ENCODE results near the gene ZFTA. TPM values are rescaled to one million over a fixed set of nuclear protein-coding genes. Genes with fewer than 3 reads are reported as not detected.

ZFTA gene
- total RNA-seq, 1 experiment from 2014 or later: 19.3 TPM

DNA sequence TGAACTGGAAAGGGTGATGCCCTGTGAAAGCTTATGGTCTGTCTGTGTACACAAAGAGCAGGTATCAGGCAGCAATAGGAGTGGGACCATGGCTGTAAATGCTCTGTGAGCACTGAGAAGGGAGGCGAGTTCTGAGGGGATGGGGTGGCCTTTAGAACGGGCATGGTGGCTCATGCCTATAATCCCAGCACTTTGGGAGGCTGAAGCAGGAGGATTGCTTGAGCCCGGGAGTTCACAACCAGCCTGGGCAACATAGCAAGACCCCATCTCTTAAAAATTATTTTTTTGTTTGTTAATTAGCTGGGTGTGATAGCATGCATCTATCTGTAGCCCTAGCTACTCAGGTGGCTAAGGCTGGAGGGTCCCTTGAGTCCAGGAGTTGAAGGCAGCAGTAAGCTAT lies 48.2 kb upstream of the ZFTA start:
- Histone ChIP-seq H3F3A (ENCODE audit: insufficient read depth, low read depth) (peaks cover 6% of the 10 kb centered on the region; the same call in 1 of the 2 replicates), H3K27ac (no peak overlapping the region), H3K36me3 (ENCODE audit: low read depth) (0 out of 2 replicates have a peak, but pooled peaks cover 11% of the 10 kb centered on the region), H3K9me2 (ENCODE audit: insufficient read depth) (no peaks in the 10 kb centered on the region), H3K27me3 (ENCODE audit: insufficient read depth, low read depth) (no peaks in the 10 kb centered on the region), H3K4me1 (replicated peaks; ENCODE audit: insufficient read depth) (peaks cover 17% of the 10 kb centered on the region), H4K20me1 (ENCODE audit: insufficient read depth) (peaks cover 14% of the 10 kb centered on the region; the same call in 1 of the 2 replicates), H3K4me3 (no peak overlapping the region), H3K9me3 (ENCODE audit: insufficient read depth, low read depth) (no peaks in the 10 kb centered on the region), H3K79me2 (ENCODE audit: low read depth) (peaks cover 34% of the 10 kb centered on the region), H3K4me2 (no peak overlapping the region), H2AFZ (no peak overlapping the region)
- ChIA-PET CTCF (interaction anchor here (0.6 kb wide), 1 partner anchor 29 kb away, joined by 5 read pairs; no protein-coding TSS in a partner anchor), POLR2A (ENCODE audit: unreplicated experiment) (no interaction called here)
- DNase-seq: no peak
- BruUV-seq (replicated peaks): no TSS peak
- intact Hi-C loops (cut with micrococcal nuclease; ENCODE audit: unreplicated experiment): no loop called here
- no peak for TF ChIP-seq EZH2 (IDR thresholded peaks at IDR 0.05; ENCODE audit: low read depth)
- TF ChIP-seq, protein P1, sequence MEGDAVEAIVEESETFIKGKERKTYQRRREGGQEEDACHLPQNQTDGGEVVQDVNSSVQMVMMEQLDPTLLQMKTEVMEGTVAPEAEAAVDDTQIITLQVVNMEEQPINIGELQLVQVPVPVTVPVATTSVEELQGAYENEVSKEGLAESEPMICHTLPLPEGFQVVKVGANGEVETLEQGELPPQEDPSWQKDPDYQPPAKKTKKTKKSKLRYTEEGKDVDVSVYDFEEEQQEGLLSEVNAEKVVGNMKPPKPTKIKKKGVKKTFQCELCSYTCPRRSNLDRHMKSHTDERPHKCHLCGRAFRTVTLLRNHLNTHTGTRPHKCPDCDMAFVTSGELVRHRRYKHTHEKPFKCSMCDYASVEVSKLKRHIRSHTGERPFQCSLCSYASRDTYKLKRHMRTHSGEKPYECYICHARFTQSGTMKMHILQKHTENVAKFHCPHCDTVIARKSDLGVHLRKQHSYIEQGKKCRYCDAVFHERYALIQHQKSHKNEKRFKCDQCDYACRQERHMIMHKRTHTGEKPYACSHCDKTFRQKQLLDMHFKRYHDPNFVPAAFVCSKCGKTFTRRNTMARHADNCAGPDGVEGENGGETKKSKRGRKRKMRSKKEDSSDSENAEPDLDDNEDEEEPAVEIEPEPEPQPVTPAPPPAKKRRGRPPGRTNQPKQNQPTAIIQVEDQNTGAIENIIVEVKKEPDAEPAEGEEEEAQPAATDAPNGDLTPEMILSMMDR (conservative IDR thresholded peaks at IDR 0.05): no peak

DNA sequence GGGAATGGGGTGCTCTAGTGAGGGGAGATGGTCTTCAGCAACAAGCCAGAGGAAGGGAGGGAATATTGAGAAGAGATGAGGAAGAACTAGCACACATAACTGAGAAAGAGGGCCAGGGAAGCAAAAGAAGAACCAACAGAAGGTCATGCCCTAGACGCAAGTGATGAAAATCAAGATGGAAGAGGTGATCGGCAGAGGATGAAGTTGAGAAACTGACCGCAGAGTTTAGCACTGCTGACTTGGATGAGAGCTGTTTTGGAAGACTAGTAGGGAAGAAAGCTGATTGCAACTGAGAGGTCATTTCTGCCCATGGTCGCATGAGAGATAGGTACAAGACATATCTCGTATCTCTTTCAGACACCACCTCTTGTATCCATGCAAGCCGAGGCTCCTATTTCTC lies 47.6 kb upstream of the ZFTA start:
- Histone ChIP-seq H3K79me2 (ENCODE audit: low read depth) (peaks cover 34% of the 10 kb centered on the region), H3F3A (ENCODE audit: insufficient read depth, low read depth) (peaks cover 6% of the 10 kb centered on the region; the same call in 1 of the 2 replicates), H2AFZ (no peak overlapping the region), H3K4me3 (no peak overlapping the region), H3K4me1 (replicated peaks; ENCODE audit: insufficient read depth) (peaks cover 17% of the 10 kb centered on the region), H3K27ac (no peak overlapping the region), H3K4me2 (no peak overlapping the region), H3K9me2 (ENCODE audit: insufficient read depth) (no peaks in the 10 kb centered on the region), H3K36me3 (ENCODE audit: low read depth) (0 out of 2 replicates have a peak, but pooled peaks cover 11% of the 10 kb centered on the region), H3K9me3 (ENCODE audit: insufficient read depth, low read depth) (no peaks in the 10 kb centered on the region), H3K27me3 (ENCODE audit: insufficient read depth, low read depth) (no peaks in the 10 kb centered on the region), H4K20me1 (ENCODE audit: insufficient read depth) (peaks cover 14% of the 10 kb centered on the region; the same call in 1 of the 2 replicates)
- no peak for TF ChIP-seq EZH2 (IDR thresholded peaks at IDR 0.05; ENCODE audit: low read depth)
- TF ChIP-seq, protein P1 (conservative IDR thresholded peaks at IDR 0.05): no peak
- DNase-seq: no peak
- intact Hi-C loops (cut with micrococcal nuclease; ENCODE audit: unreplicated experiment): no loop called here
- CTCF ChIA-PET: interaction anchor here (0.6 kb wide), 1 partner anchor 28 kb away, joined by 5 read pairs; no protein-coding TSS in a partner anchor
- POLR2A ChIA-PET (ENCODE audit: unreplicated experiment): no interaction called here
- BruUV-seq (replicated peaks): no TSS peak

DNA sequence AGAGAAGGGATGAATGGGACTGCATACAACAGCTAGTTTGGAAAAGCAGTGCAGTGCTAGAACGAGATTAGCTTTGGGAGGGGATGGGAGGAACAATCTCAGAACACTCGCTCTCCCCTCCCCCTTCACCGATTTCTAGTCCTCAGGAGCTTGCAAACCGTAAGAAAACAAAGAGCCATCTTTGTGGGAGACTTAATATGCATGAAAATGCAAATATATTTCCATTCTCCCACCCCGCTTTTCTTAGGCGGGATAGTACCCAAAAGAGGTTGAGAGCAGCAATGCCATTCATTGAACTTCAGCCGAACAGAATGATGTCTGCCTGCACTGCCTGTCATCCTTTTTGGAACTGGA lies 45.8 kb upstream of the ZFTA start:
- CTCF ChIA-PET: interaction anchor here (0.6 kb wide), 2 partner anchors 24 to 120 kb away, joined by 3 to 5 read pairs; partner anchors contain the start of gene MARK2
- Histone ChIP-seq H3K79me2 (ENCODE audit: low read depth) (peaks cover 34% of the 10 kb centered on the region), H3K4me2 (peak overlapping the region; percentile 80), H3K27ac (no peak overlapping the region), H3K36me3 (ENCODE audit: low read depth) (0 out of 2 replicates have a peak, but pooled peaks cover 4% of the 10 kb centered on the region), H4K20me1 (ENCODE audit: insufficient read depth) (peaks cover 14% of the 10 kb centered on the region; the same call in 1 of the 2 replicates), H3K27me3 (ENCODE audit: insufficient read depth, low read depth) (no peaks in the 10 kb centered on the region), H3K9me3 (ENCODE audit: insufficient read depth, low read depth) (no peaks in the 10 kb centered on the region), H2AFZ (peak overlapping the region; percentile 98), H3K9me2 (ENCODE audit: insufficient read depth) (no peaks in the 10 kb centered on the region), H3K4me1 (replicated peaks; ENCODE audit: insufficient read depth) (peaks cover 17% of the 10 kb centered on the region), H3F3A (ENCODE audit: insufficient read depth, low read depth) (peaks cover 6% of the 10 kb centered on the region; the same call in 1 of the 2 replicates), H3K4me3 (peak overlapping the region; percentile 99)
- TF ChIP-seq EZH2 (IDR thresholded peaks at IDR 0.05; ENCODE audit: low read depth): no peak
- TF ChIP-seq, protein P1 (conservative IDR thresholded peaks at IDR 0.05): no peak
- intact Hi-C loops (cut with micrococcal nuclease; ENCODE audit: unreplicated experiment): no loop called here
- no peak for DNase-seq
- BruUV-seq (replicated peaks): TSS peak; percentile 57
- POLR2A ChIA-PET (ENCODE audit: unreplicated experiment): no interaction called here
